Measurements from ENCODE around the gene ARHGEF7.

ARHGEF7 gene

DNA sequence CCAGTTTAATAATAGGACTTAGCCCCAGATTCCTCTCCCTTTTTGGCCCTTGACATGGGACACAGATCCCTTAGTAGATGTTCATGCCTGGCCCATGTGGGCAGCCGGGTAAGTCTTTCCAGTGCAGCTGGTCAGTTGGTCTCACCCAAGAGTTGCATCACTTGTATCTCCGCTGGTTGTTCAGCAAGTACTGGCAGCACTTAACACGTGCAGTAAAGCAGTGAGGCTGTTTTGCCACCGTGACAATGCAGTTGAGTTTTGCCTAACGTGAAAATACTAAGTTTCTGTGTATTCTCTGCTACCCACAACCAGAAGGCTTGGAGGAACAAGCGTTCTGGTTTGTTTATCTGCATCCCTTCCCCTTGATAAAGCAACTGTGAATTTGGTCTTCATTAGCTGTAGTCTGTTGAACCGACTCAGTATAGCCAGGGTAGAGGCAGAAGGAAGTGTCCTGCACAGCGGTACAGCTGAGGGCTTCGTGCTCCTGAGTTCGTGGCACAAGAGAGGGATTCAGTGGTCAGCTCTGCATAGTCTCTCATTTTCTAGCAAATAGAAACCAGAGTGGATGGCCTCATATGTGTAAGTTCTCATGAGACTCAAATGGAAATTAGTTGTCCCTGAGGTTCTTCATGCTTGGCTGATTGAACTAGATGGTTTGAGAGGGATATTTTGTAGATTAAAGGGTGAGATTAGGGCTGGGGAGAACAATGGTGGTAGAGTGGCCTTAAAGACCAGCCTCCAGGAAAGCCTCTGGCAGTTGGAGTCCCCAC is 50.3 kb downstream of the ARHGEF7 start:
- no peak overlapping the region for H3K9ac ChIP-seq (ENCODE audit: low read length)
- no peaks in the 10 kb centered on the region for H3K9me3 ChIP-seq (ENCODE audit: control insufficient read depth, low read length)
- no peaks in the 10 kb centered on the region for H3K27me3 ChIP-seq (ENCODE audit: control insufficient read depth, insufficient read depth, low read length)
- no peaks in the 10 kb centered on the region for H3K36me3 ChIP-seq (ENCODE audit: control insufficient read depth, insufficient read depth, low read length)
- no peak overlapping the region for H3K4me3 ChIP-seq (ENCODE audit: low read length)
- peaks cover 22% of the 10 kb centered on the region for H3K4me1 ChIP-seq (ENCODE audit: control insufficient read depth, insufficient read depth, low read length)

DNA sequence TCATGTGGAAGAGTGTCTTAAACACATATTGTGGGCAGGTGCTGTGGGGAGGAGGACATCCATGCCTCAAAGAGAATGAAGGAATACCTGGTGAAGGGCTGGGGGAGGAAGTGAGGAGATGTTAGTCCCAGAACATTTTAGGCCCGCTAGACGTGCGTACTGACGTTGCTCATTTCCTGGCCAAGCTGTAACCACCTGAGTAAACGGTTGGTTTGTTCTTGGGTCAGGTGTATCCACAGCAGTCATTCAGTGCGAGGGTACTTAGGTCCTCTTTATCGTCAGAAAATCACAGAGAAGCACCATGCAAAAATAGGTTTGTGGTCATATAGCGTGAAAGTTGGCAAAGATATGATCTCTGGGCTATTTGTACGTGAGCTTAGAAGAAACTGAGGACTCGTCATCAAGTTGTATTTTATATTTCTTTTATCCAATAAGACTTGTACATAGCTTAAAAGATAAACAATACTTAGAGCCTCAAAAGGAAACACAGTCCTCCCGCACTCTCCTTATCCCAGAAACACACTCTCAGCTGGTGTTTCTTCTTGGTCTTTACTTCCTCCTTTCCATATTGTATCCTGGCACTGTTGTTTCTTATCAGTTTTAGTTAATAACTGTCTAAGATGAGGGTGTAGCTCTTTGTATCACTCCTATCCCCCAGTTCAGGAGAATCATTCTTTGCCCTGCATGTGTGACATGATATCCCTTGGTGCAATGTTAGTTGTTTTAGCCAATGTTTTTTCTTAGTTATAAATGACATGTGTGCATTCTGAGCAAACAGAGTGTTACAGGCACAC is 52.0 kb downstream of the ARHGEF7 start:
- Histone ChIP-seq H3K27me3 (ENCODE audit: control insufficient read depth, insufficient read depth, low read length) (no peaks in the 10 kb centered on the region), H3K36me3 (ENCODE audit: control insufficient read depth, insufficient read depth, low read length) (no peaks in the 10 kb centered on the region), H3K4me3 (ENCODE audit: low read length) (no peak overlapping the region), H3K9me3 (ENCODE audit: control insufficient read depth, low read length) (no peaks in the 10 kb centered on the region), H3K4me1 (ENCODE audit: control insufficient read depth, insufficient read depth, low read length) (peaks cover 22% of the 10 kb centered on the region), H3K9ac (ENCODE audit: low read length) (no peak overlapping the region)

DNA sequence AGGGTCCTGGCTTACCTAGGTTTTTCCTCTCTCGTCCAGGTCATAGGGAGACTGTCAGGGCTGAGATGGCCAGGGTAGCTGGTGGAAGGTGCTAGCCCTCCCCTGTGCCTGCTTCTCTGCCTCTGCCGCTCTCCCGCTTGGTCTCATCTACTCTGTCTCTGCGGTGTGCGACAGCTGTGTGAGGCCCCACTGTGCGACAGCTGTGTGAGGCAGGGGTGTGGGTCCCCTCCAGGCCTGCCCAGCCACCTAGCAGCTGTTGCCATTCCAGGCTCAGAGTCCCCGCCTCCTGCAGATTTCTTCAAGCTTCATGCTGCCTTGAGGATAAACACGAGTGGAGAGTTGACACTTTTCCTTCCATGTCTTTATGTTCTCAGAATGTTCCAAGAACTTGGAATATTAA is 53.0 kb downstream of the ARHGEF7 start:
- peaks cover 22% of the 10 kb centered on the region for H3K4me1 ChIP-seq (ENCODE audit: control insufficient read depth, insufficient read depth, low read length)
- no peak overlapping the region for H3K9ac ChIP-seq (ENCODE audit: low read length)
- no peaks in the 10 kb centered on the region for H3K9me3 ChIP-seq (ENCODE audit: control insufficient read depth, low read length)
- no peak overlapping the region for H3K4me3 ChIP-seq (ENCODE audit: low read length)
- no peaks in the 10 kb centered on the region for H3K36me3 ChIP-seq (ENCODE audit: control insufficient read depth, insufficient read depth, low read length)
- no peaks in the 10 kb centered on the region for H3K27me3 ChIP-seq (ENCODE audit: control insufficient read depth, insufficient read depth, low read length)

DNA sequence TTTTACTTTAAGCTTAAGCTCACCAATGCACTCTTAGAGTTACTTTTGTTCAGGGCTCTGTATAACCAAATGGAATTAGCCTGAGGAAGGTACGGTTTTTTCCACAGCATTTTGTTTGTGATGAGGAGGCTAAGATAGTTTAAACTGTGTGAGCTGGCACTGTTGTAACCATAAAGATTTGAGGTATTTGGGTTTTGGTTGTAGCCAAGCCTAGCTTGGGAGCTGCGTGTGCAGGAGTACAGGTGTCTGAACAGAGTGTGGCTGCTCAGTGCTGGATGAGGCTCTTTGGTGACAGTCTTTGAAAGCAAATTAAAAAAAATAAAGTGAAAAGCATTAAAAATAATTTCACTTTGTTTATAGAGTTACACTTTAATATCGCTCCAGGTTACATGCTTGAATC is 56.0 kb downstream of the ARHGEF7 start:
- peaks cover 19% of the 10 kb centered on the region for H3K4me1 ChIP-seq (ENCODE audit: control insufficient read depth, insufficient read depth, low read length)
- H3K4me3 ChIP-seq (ENCODE audit: low read length), result no peak overlapping the region
- no peaks in the 10 kb centered on the region for H3K36me3 ChIP-seq (ENCODE audit: control insufficient read depth, insufficient read depth, low read length)
- H3K9me3 ChIP-seq (ENCODE audit: control insufficient read depth, low read length), result no peaks in the 10 kb centered on the region
- no peaks in the 10 kb centered on the region for H3K27me3 ChIP-seq (ENCODE audit: control insufficient read depth, insufficient read depth, low read length)
- no peak overlapping the region for H3K9ac ChIP-seq (ENCODE audit: low read length)

DNA sequence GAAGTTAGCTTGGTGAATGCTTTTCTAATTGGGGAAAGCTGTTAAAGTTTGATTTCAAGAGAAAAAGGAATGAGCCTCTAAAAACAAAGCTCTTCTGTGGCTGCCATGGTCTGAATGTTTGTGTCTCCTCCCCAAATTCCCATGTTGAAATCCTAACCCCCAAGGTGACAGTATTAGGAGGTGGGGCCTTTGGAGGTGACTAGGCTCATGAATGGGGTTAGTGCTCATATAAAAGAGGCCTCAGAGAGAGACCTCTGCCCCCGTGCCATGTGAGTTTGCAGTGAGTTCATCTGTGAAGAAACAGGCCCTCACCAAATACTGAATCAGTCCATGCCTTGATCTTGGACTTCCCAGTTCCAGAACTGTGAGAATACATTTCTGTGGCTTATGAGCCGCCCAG is 56.5 kb downstream of the ARHGEF7 start:
- Histone ChIP-seq H3K4me3 (ENCODE audit: low read length) (no peak overlapping the region), H3K36me3 (ENCODE audit: control insufficient read depth, insufficient read depth, low read length) (no peaks in the 10 kb centered on the region), H3K9ac (ENCODE audit: low read length) (no peak overlapping the region), H3K27me3 (ENCODE audit: control insufficient read depth, insufficient read depth, low read length) (no peaks in the 10 kb centered on the region), H3K4me1 (ENCODE audit: control insufficient read depth, insufficient read depth, low read length) (peaks cover 14% of the 10 kb centered on the region), H3K9me3 (ENCODE audit: control insufficient read depth, low read length) (no peaks in the 10 kb centered on the region)

DNA sequence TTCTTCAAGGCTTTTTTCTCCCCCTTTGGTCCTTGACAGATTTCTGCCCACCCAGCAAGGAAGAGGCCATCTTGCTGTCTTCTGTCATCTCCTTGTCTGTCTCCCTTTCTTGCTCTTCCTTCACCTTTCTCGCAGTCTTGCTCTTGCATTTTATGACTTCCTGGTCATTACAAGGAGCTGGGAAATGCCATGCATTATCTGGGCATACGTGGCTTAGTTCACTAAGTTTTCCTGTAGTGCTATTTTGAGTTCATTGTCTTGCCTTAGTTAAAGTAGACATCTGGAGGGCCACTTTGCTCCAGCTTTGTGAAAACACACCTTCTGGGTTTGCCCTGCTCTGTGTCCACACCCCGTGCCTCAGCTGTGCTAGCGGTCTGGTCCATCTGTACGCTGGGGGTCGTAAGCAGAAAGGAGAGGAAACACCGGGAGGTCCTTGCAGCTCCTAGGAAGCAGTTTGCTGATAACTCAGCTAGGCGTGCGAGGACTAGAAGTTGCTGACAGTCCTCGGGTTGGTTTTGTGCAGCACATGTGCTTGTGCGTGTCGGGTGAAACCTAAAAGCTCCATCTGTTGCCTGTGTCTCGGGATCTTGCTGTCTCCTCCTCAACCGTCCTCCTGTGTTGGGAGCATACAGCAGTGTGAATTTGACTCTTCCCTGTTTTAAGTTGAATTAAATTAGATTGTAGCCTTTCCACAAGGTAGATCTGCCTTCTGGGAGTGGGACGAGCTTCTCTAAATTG is 59.4 kb downstream of the ARHGEF7 start:
- Histone ChIP-seq H3K36me3 (ENCODE audit: control insufficient read depth, insufficient read depth, low read length) (peaks cover 4% of the 10 kb centered on the region), H3K4me1 (ENCODE audit: control insufficient read depth, insufficient read depth, low read length) (peaks cover 11% of the 10 kb centered on the region)

DNA sequence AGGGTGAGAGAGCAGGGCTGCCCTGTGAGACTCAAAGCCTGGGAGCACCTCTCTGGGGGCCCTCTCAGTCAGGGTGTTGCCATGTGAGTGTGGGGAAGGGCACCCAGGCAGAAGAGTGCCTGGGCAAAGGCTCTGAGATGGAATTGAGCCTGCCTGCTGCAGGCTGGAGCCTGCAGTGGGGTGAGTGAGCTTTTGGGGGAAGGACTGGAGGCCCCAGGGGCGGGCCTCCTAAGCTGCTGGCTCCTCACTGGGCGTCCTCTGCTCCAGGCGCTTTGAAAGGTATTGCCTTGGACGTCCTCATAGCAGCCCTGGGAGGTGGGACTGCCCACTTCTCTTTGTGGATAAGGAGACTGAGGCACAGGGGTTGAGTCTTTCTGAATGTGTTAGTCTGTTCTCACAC is 60.3 kb downstream of the ARHGEF7 start:
- no peaks in the 10 kb centered on the region for H3K27me3 ChIP-seq (ENCODE audit: control insufficient read depth, insufficient read depth, low read length)
- no peak overlapping the region for H3K9ac ChIP-seq (ENCODE audit: low read length)
- H3K36me3 ChIP-seq (ENCODE audit: control insufficient read depth, insufficient read depth, low read length), result peaks cover 4% of the 10 kb centered on the region
- no peaks in the 10 kb centered on the region for H3K9me3 ChIP-seq (ENCODE audit: control insufficient read depth, low read length)
- H3K4me3 ChIP-seq (ENCODE audit: low read length), result no peak overlapping the region
- H3K4me1 ChIP-seq (ENCODE audit: control insufficient read depth, insufficient read depth, low read length), result peaks cover 11% of the 10 kb centered on the region

More for the DNA sequence above, 59.4 kb downstream of the ARHGEF7 start:
- Histone ChIP-seq H3K9ac (ENCODE audit: low read length) (no peak overlapping the region), H3K9me3 (ENCODE audit: control insufficient read depth, low read length) (no peaks in the 10 kb centered on the region), H3K27me3 (ENCODE audit: control insufficient read depth, insufficient read depth, low read length) (no peaks in the 10 kb centered on the region), H3K4me3 (ENCODE audit: low read length) (no peak overlapping the region)

DNA sequence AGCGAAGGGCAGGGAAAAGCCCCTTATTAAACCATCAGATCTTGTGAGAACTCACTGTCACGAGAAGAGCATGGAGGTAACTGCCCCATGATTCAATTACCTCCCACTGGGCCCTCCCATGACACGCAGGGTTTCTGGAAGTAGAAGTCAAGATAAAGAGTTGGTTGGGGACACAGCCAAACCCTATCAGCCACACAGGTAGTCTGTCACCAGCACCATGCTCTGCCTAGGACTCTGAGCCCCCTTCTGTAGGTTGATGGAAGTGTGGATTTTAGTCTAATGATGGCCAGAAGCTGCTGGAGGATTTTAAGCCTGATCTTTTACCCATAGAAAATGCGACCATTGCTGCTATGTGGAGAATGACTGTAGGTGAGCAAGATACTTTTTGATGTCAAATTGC is 60.8 kb downstream of the ARHGEF7 start:
- H3K27me3 ChIP-seq (ENCODE audit: control insufficient read depth, insufficient read depth, low read length), result no peaks in the 10 kb centered on the region
- H3K4me3 ChIP-seq (ENCODE audit: low read length), result no peak overlapping the region
- H3K9me3 ChIP-seq (ENCODE audit: control insufficient read depth, low read length), result no peaks in the 10 kb centered on the region
- H3K9ac ChIP-seq (ENCODE audit: low read length), result no peak overlapping the region
- peaks cover 11% of the 10 kb centered on the region for H3K4me1 ChIP-seq (ENCODE audit: control insufficient read depth, insufficient read depth, low read length)
- H3K36me3 ChIP-seq (ENCODE audit: control insufficient read depth, insufficient read depth, low read length), result peaks cover 4% of the 10 kb centered on the region

DNA sequence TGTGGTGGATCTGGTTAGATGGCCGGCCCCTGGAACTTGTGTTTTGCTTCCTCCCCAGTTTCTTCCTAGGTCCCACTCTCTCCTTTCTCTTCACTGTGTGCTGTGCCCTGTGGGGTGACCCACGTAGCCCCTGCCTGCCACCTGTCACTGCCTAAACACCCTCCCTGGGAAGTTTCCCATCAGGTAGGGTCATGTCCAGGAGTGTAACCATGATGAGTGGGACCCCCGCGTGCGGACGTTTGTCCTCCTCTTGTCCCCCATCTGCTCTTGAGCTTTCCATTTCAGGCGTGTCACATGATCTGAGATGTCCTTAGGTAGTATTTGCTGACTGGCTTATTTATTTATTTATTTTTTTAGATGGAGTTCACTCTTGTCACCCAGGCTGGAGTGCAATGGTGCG is 61.3 kb downstream of the ARHGEF7 start:
- Histone ChIP-seq H3K27me3 (ENCODE audit: control insufficient read depth, insufficient read depth, low read length) (no peaks in the 10 kb centered on the region), H3K4me1 (ENCODE audit: control insufficient read depth, insufficient read depth, low read length) (peaks cover 11% of the 10 kb centered on the region), H3K36me3 (ENCODE audit: control insufficient read depth, insufficient read depth, low read length) (peaks cover 4% of the 10 kb centered on the region), H3K4me3 (ENCODE audit: low read length) (no peak overlapping the region), H3K9ac (ENCODE audit: low read length) (no peak overlapping the region), H3K9me3 (ENCODE audit: control insufficient read depth, low read length) (no peaks in the 10 kb centered on the region)

DNA sequence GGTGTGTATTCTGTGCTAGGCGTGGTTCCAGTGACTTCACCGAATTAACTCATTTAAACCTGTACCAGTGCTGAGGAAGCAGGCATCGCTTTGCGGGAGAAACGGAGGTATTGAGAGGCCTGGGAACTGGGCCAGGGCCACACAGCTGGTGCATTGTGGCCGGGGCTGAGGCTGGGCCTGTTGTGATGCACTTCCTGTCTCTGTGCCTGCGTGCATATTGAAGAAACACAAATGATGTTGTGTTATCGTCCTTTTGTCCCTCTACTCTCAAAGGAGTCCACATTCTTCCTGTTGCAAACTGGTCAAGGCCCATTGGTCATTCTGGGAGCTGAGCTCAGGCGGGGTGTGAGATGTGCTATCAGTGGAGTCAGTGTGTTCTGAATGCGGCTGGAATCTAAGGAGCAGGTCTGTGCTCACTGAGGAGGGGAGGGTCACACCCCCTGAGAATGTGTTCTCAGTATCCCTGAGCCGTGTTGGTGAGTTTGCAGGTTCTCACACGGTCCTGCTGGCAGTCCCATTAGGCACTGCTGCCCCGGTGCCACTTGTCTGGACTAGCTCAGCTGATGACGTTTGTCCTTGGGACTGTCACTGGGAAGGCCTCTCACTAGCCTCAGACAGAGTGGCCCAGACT is 62.1 kb downstream of the ARHGEF7 start:
- no peak overlapping the region for H3K4me3 ChIP-seq (ENCODE audit: low read length)
- no peaks in the 10 kb centered on the region for H3K9me3 ChIP-seq (ENCODE audit: control insufficient read depth, low read length)
- no peak overlapping the region for H3K9ac ChIP-seq (ENCODE audit: low read length)
- peaks cover 4% of the 10 kb centered on the region for H3K36me3 ChIP-seq (ENCODE audit: control insufficient read depth, insufficient read depth, low read length)
- peaks cover 11% of the 10 kb centered on the region for H3K4me1 ChIP-seq (ENCODE audit: control insufficient read depth, insufficient read depth, low read length)
- H3K27me3 ChIP-seq (ENCODE audit: control insufficient read depth, insufficient read depth, low read length), result no peaks in the 10 kb centered on the region

DNA sequence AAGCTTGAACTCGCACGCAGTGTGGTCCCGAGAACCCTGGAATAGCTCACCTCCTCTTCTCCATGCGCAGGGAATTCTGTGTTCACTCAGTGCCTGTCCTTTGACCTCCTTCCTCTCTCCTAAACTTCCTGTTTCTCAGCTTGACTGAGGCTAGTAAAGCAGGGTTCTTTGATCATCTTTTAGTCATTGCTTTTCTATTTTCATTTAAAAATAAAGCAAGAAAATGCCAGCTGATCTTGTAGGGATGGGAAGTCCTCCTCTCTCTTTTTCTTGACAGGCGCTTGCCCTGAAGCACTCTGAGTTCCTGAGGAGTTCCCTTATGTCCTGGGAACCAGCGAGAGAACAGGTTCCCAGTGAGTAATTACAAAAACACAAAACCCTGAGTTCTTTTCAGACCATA is 62.8 kb downstream of the ARHGEF7 start:
- Histone ChIP-seq H3K9me3 (ENCODE audit: control insufficient read depth, low read length) (no peaks in the 10 kb centered on the region), H3K4me3 (ENCODE audit: low read length) (no peak overlapping the region), H3K9ac (ENCODE audit: low read length) (no peak overlapping the region), H3K27me3 (ENCODE audit: control insufficient read depth, insufficient read depth, low read length) (no peaks in the 10 kb centered on the region), H3K36me3 (ENCODE audit: control insufficient read depth, insufficient read depth, low read length) (peaks cover 4% of the 10 kb centered on the region), H3K4me1 (ENCODE audit: control insufficient read depth, insufficient read depth, low read length) (peaks cover 11% of the 10 kb centered on the region)

Measured in mucosa of stomach (tissue), 1 donor.